T-helper 2 cell (primary cell): ENCODE measurements around the gene CFHR2.
"Not testable (repeated sequence)": the region's sequence is repeated elsewhere in the genome, so short reads cannot be mapped to it uniquely, and the experiment has no call there.

Source experiments
- DNase-seq, 5 experiments: peaks; one replicate each; pipeline versions ENCODE4 v3.0.0 to v3.0.0-alpha.2; 2012 to 2022
- total RNA-seq, 2 donors: gene quantifications; one replicate each; lab custom pipeline; 2026; lab: John Stamatoyannopoulos, UW

Gene CFHR2
- 0 to 0.31 reads per million in 2 donors for total RNA-seq

DNA sequence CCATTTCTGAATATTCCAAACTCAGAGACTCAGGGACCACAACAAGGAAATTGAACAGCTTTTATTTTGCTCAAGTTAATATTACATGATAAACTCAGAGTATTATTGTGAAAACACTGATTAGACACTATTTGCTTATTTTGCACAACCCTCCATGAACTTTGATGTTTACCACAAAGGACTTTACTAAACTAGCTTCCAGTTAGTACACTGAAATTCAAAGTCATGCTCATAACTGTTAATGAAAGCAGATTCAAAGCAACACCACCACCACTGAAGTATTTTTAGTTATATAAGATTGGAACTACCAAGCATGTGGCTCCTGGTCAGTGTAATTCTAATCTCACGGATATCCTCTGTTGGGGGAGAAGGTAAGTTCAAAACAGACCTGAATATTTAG lies at the start of gene CFHR2:
TSS of gene CFHR2 (plus strand) at position 171 of the 400 bp plus-strand sequence. CDS start at position 314, 143 bp downstream.
- not testable (repeated sequence) for DNase-seq

DNA sequence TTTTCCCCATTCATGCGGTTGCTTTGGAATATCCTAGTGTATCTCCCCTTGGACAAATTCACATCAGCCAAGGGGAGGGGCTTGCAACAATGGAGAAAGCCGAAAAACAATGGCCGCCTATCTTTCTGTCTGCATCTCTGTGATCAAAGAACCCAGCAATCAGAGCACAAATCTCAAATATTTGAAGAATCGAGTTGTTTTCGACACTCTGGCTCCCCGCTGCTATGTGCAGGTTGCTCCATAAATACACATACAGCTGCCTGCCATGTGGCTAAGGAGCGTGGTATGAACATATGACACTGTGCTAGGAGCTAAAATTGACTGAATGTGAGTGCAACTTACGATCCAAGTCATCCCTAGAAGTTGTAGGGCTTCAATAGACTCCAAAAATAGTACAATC lies 47.2 kb upstream of the CFHR2 start:
- DNase-seq, result no peak

GRCh38 chr1:196897158-196897828 lies 46.2 kb upstream of the CFHR2 start:
- DNase-seq, result no peak

DNA sequence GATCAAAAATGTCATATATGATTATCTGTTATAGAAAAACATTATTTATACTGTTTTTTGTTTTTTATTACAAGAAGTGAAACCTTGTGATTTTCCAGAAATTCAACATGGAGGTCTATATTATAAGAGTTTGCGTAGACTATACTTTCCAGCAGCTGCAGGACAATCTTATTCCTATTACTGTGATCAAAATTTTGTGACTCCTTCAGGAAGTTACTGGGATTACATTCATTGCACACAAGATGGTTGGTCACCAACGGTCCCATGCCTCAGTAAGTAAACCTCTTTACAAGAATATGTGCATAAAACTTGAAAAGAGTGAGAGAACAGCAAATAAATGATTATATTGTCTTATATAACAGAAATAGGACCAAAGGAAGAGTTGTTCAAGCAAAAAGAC lies 41.2 kb upstream of the CFHR2 start:
- DNase-seq, result no peak

DNA sequence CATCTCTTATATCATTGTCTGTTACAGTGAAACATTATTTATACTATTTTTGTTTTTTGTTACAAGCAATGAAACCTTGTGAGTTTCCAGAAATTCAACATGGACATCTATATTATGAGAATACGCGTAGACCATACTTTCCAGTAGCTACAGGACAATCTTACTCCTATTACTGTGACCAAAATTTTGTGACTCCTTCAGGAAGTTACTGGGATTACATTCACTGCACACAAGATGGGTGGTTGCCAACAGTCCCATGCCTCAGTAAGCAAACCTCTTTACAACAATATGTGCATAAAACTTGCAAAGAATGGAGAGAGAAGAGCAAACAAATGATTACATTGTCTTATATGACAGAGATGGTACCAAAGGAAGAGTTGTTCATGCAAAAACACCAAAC lies 33.3 kb upstream of the CFHR2 start:
- no peak for DNase-seq

GRCh38 chr1:196912283-196912682 lies 31.3 kb upstream of the CFHR2 start:
- not testable (repeated sequence) for DNase-seq

- not testable (repeated sequence) for DNase-seq
These were observed 16.7 kb upstream of the CFHR2 start for GRCh38 chr1:196926839-196927238.

DNA sequence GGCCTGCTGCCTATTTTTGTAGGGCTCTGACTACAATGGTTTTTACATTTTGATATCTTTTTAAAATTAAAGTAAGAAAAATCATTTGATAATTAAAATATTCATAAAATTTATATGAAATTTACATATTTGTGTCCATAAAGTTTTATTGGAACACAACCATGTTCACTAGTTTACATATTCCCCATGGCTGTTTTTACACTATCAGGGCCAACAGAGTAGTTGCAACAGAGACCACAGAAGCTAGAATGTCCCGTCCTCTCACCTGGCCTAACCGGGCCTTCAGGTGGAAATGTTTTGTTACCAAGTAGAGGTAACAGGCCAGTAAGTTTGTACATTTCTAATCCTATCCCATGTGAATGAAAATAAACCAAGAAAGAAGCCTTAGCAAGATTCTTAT lies 10.7 kb upstream of the CFHR2 start:
- DNase-seq, result not testable (repeated sequence)

- no peak for DNase-seq
These were observed 9.9 kb upstream of the CFHR2 start for GRCh38 chr1:196933531-196934189.

- DNase-seq, result not testable (repeated sequence)
These were observed 2.1 kb upstream of the CFHR2 start for GRCh38 chr1:196941474-196941873.

DNA sequence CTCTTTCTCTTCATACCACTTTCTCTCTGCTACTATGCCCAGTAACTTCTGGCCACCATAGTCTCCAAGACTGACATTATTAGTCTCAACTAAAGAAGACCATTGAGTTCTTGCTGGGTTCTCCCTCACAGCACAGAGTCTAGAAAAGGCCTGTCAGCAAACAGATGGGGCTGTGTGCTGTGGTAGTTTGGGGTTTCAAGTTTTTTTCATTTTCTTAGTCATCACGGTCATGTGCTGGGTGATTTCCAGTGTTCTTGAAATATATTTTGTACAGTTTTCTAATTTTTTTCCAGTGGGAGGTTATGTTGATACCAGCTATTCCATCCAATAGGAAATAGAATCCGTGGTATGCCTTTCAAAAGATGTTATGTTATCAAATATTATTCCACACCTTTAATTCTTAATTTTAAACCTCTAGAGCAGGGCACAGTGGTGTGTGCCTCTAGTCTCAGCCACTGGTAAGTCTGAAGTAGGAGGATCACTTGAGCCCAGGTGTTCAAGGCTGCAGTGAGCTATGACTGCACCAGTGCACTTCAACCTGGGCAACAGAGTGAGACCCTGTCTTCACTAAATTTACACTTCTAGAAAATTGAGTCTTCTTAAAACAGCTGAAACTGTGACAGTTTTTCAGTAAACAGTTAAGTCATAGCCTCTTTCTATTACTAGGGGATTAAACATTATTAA lies 8.3 kb downstream of the CFHR2 start:
- DNase-seq, result no peak

GRCh38 chr1:196954778-196955177 lies 11.2 kb downstream of the CFHR2 start:
- no peak for DNase-seq

- no peak for DNase-seq
These were observed 12.4 kb downstream of the CFHR2 start for GRCh38 chr1:196955926-196956325.

DNA sequence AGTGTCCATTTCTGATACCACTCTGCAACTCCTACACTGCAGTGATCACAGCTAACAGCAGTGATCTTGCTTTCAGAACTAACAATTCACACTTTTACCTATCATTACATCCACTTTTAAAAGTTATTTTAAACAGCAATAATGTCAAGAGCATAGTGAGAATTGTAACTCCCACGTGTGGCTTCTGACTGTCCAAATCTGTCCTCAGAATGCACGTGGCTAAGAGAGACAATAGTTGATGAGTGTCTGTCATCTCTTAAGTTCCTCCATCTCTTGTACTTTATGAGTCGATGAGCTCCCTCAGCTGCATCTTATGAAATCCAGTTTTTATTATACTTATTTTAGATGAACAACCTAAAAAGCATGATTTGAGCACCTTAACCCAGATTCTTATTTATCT lies 17.3 kb downstream of the CFHR2 start:
- no peak for DNase-seq

GRCh38 chr1:196970182-196970581 lies 26.6 kb downstream of the CFHR2 start:
- DNase-seq, result no peak

- no peak for DNase-seq
These were observed 32.7 kb downstream of the CFHR2 start for GRCh38 chr1:196976278-196976677.

DNA sequence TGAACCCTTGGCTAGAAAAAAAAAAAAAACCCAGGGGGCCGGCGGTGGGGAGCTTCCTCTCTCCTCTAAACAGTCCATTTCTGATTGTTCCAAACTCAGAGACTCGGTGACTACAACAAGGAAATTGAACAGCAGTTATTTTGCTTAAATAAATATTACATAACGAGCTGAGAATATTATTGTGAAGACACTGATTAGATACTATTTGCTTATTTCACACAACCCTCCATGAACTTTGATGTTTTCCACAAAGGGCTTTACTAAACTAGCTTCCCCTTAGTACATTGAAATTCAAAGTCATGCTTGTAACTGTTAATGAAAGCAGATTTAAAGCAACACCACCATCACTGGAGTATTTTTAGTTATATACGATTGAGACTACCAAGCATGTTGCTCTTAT lies 33.7 kb downstream of the CFHR2 start, which contains the start of gene CFHR5:
TSS of gene CFHR5 (plus strand) at position 279 of the 400 bp plus-strand sequence. CDS start at position 388, 109 bp downstream.
- no peak for DNase-seq

- DNase-seq, result no peak
These were observed 37.3 kb downstream of the CFHR2 start for GRCh38 chr1:196980859-196981258.

DNA sequence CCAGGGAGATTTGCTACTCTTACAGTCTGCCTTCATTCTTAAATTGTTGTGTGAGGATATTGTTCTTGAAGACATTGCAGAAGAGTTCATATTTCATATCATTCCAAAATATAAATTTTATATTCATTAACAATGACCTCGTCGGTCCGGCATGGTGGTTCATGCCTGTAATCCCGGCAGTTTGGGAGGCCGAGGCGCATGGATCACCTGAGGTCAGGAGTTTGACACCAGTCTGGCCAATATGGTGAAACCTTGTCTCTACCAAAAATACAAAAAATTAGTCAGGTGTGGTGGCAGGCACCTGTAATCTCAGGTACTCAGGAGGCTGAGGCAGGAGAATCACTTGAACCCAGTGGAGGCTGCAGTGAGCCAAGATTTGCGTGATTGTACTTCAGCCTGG lies 38.7 kb downstream of the CFHR2 start:
- DNase-seq, result not testable (repeated sequence)

GRCh38 chr1:196991919-196992651 lies 48.5 kb downstream of the CFHR2 start:
- not testable (repeated sequence) for DNase-seq

GRCh38 chr1:196993916-196994315 lies 50.4 kb downstream of the CFHR2 start:
- DNase-seq, result no peak

- DNase-seq, result no peak
These were observed 53.9 kb downstream of the CFHR2 start for GRCh38 chr1:196997423-196997822.

- no peak for DNase-seq
These were observed 58.3 kb downstream of the CFHR2 start for GRCh38 chr1:197001828-197002227.
